Eye (tissue), 1 donor: ENCODE data around the gene CRYBA2.

Experiments used
- DNase-seq: peaks from one replicate; pipeline ENCODE4 v3.0.0-alpha.2; 2015

The CRYBA2 gene

GRCh38 chr2:218993345-218994315, at the start of gene CRYBA2:
CRYBA2 (minus strand) TSS chr2:218993422; CDS start chr2:218993176, 246 bp downstream.
- DNase-seq, result peak; percentile 51

- DNase-seq, result no peak
Observed at GRCh38 chr2:219042750-219043149, 49.5 kb upstream of the CRYBA2 start.

- DNase-seq, result no peak
Observed at GRCh38 chr2:219042157-219042556, 48.9 kb upstream of the CRYBA2 start.

GRCh38 chr2:219041252-219041651, 48.0 kb upstream of the CRYBA2 start, which contains the start of gene CFAP65:
CFAP65 (minus strand) TSS chr2:219041516; CDS start chr2:219039048, 2,468 bp downstream.
- peak; percentile 74 for DNase-seq

GRCh38 chr2:219038600-219038999, 45.4 kb upstream of the CRYBA2 start:
- DNase-seq, result no peak

- no peak for DNase-seq
Observed at GRCh38 chr2:219037783-219038499, 44.7 kb upstream of the CRYBA2 start.

- DNase-seq, result no peak
Observed at GRCh38 chr2:219035942-219036341, 42.7 kb upstream of the CRYBA2 start.

- no peak for DNase-seq
Observed at GRCh38 chr2:219034823-219035222, 41.6 kb upstream of the CRYBA2 start.

GRCh38 chr2:219032051-219032745, 39.0 kb upstream of the CRYBA2 start:
- DNase-seq, result no peak

- no peak for DNase-seq
Observed at GRCh38 chr2:219031005-219031738, 38.0 kb upstream of the CRYBA2 start.

- DNase-seq, result no peak
Observed at GRCh38 chr2:219030177-219030940, 37.1 kb upstream of the CRYBA2 start.

GRCh38 chr2:219029829-219030165, 36.6 kb upstream of the CRYBA2 start:
- peak; percentile 90 for DNase-seq

GRCh38 chr2:219028996-219029828, 36.0 kb upstream of the CRYBA2 start:
- DNase-seq, result no peak

- no peak for DNase-seq
Observed at GRCh38 chr2:219028141-219028540, 34.9 kb upstream of the CRYBA2 start.

- DNase-seq, result no peak
Observed at GRCh38 chr2:219027511-219028055, 34.4 kb upstream of the CRYBA2 start.

- no peak for DNase-seq
Observed at GRCh38 chr2:219026946-219027345, 33.7 kb upstream of the CRYBA2 start.

GRCh38 chr2:219025637-219026585, 32.7 kb upstream of the CRYBA2 start:
- no peak for DNase-seq

- DNase-seq, result peak; percentile 7
Observed at GRCh38 chr2:219024059-219024458, 30.8 kb upstream of the CRYBA2 start.

- DNase-seq, result no peak
Observed at GRCh38 chr2:219023045-219023605, 29.9 kb upstream of the CRYBA2 start.
